Large intestine (tissue), 3 donors: Measurements from ENCODE around the gene VIL1. TPM values are rescaled to one million over a fixed set of nuclear protein-coding genes. Genes with fewer than 3 reads are reported as not detected.

Experiments
- DNase-seq, 2 donors: peaks; one replicate each; pipeline versions ENCODE4 v3.0.0 to v3.0.0-alpha.2; 2013
- H3K27ac ChIP-seq: one replicate; pipeline ENCODE4 v1.5.1; 2013; ENCODE audit warnings: low read length
- H3K27me3 ChIP-seq: 2 replicates; pipeline ENCODE4 v1.6.1; 2013; ENCODE audit warnings: low read length; ENCODE audit not compliant: control insufficient read depth, insufficient read depth
- H3K36me3 ChIP-seq: 2 replicates; pipeline ENCODE4 v1.6.1; 2013; ENCODE audit warnings: low read length; ENCODE audit not compliant: control insufficient read depth, insufficient read depth
- H3K4me1 ChIP-seq: one replicate; pipeline ENCODE4 v1.6.1; 2013; ENCODE audit warnings: low read length; ENCODE audit not compliant: control insufficient read depth, insufficient read depth
- H3K4me3 ChIP-seq: one replicate; pipeline ENCODE4 v1.5.1; 2013; ENCODE audit warnings: low read length
- H3K9me3 ChIP-seq: one replicate; pipeline ENCODE4 v1.6.1; 2013; ENCODE audit warnings: mild to moderate bottlenecking, low read depth, low read length, moderate library complexity; ENCODE audit not compliant: control insufficient read depth
- WGBS: methylation state at CpG from one replicate; pipeline ENCODE4 v1.1.5; 2013; ENCODE audit warnings: low lambda C conversion rate; ENCODE audit not compliant: insufficient coverage; 5-methylcytosine and 5-hydroxymethylcytosine counted together
- polyA plus RNA-seq: library from polyadenylated mRNA; unstranded; fragments of 120-200 nt; gene quantifications from one replicate; pipeline ENCODE4 v1.2.1, GENCODE V29; 2013

VIL1 gene
- polyA plus RNA-seq, 1 donor = 498 TPM

- Histone ChIP-seq H3K9me3 (no peaks in the 10 kb centered on the region), H3K4me1 (peaks cover 28% of the 10 kb centered on the region), H3K4me3 (no peak overlapping the region), H3K36me3 (no peaks in the 10 kb centered on the region), H3K27ac (no peak overlapping the region), H3K27me3 (no peaks in the 10 kb centered on the region)
- no peak for DNase-seq
- no CpG with 5 or more reads among the region's 13 CpGs for WGBS
Measured at GRCh38 chr2:218394298-218395089, 24.4 kb upstream of the VIL1 start.

GRCh38 chr2:218395090-218395444, 23.9 kb upstream of the VIL1 start:
- no CpG with 5 or more reads among the region's 6 CpGs for WGBS
- H3K36me3 ChIP-seq = no peaks in the 10 kb centered on the region
- H3K4me1 ChIP-seq = peaks cover 28% of the 10 kb centered on the region
- no peak overlapping the region for H3K4me3 ChIP-seq
- DNase-seq = no peak
- H3K27ac ChIP-seq = no peak overlapping the region
- peaks cover under 1% of the 10 kb centered on the region for H3K9me3 ChIP-seq
- H3K27me3 ChIP-seq = no peaks in the 10 kb centered on the region

- WGBS = no CpG with 5 or more reads among the region's 16 CpGs
- DNase-seq = no peak
- Histone ChIP-seq H3K27ac (peak overlapping the region; percentile 95), H3K27me3 (no peaks in the 10 kb centered on the region), H3K4me3 (peak overlapping the region; percentile 51), H3K4me1 (peaks cover 28% of the 10 kb centered on the region), H3K9me3 (peaks cover 2% of the 10 kb centered on the region), H3K36me3 (no peaks in the 10 kb centered on the region)
Measured at GRCh38 chr2:218395456-218395825, 23.5 kb upstream of the VIL1 start.

- Histone ChIP-seq H3K36me3 (peaks cover under 1% of the 10 kb centered on the region), H3K27ac (peak overlapping the region; percentile 95), H3K27me3 (no peaks in the 10 kb centered on the region), H3K4me3 (peak overlapping the region; percentile 69), H3K4me1 (peaks cover 28% of the 10 kb centered on the region), H3K9me3 (peaks cover 2% of the 10 kb centered on the region)
- DNase-seq = peak; percentile 96 to 99
- 0% methylated on average over 3 of the region's 57 CpGs for WGBS
Measured at GRCh38 chr2:218395826-218396687, 22.9 kb upstream of the VIL1 start.

- DNase-seq = peak; percentile 80 to 88
- Histone ChIP-seq H3K4me3 (peak overlapping the region; percentile 69), H3K4me1 (peaks cover 35% of the 10 kb centered on the region), H3K36me3 (peaks cover 8% of the 10 kb centered on the region), H3K27ac (peak overlapping the region; percentile 95), H3K27me3 (no peaks in the 10 kb centered on the region), H3K9me3 (peaks cover 2% of the 10 kb centered on the region)
- no CpG with 5 or more reads among the region's 27 CpGs for WGBS
Measured at GRCh38 chr2:218396688-218397462, 22.0 kb upstream of the VIL1 start.

GRCh38 chr2:218397463-218397819, 21.5 kb upstream of the VIL1 start:
- peaks cover 14% of the 10 kb centered on the region for H3K36me3 ChIP-seq
- WGBS = no CpG with 5 or more reads among the region's 12 CpGs
- peak overlapping the region; percentile 69 for H3K4me3 ChIP-seq
- H3K9me3 ChIP-seq = peaks cover 2% of the 10 kb centered on the region
- DNase-seq = no peak
- peaks cover 40% of the 10 kb centered on the region for H3K4me1 ChIP-seq
- H3K27ac ChIP-seq = peak overlapping the region; percentile 95
- no peaks in the 10 kb centered on the region for H3K27me3 ChIP-seq

GRCh38 chr2:218397820-218398436, 21.0 kb upstream of the VIL1 start:
- Histone ChIP-seq H3K4me1 (peaks cover 43% of the 10 kb centered on the region), H3K36me3 (peaks cover 19% of the 10 kb centered on the region), H3K27ac (peak overlapping the region; percentile 95), H3K9me3 (peaks cover 2% of the 10 kb centered on the region), H3K4me3 (peak overlapping the region; percentile 69), H3K27me3 (no peaks in the 10 kb centered on the region)
- peak; percentile 86 to 96 for DNase-seq
- WGBS = no CpG with 5 or more reads among the region's 35 CpGs

GRCh38 chr2:218398437-218399390, 20.2 kb upstream of the VIL1 start:
- WGBS = no CpG with 5 or more reads among the region's 95 CpGs
- H3K36me3 ChIP-seq = peaks cover 27% of the 10 kb centered on the region
- DNase-seq = peak; percentile 89 to 94
- no peaks in the 10 kb centered on the region for H3K27me3 ChIP-seq
- H3K4me1 ChIP-seq = peaks cover 49% of the 10 kb centered on the region
- H3K27ac ChIP-seq = peak overlapping the region; percentile 95
- H3K4me3 ChIP-seq = peak overlapping the region; percentile 69
- H3K9me3 ChIP-seq = peaks cover 2% of the 10 kb centered on the region

GRCh38 chr2:218399391-218400166, 19.3 kb upstream of the VIL1 start, which contains the start of gene CTDSP1:
Gene CTDSP1 (plus strand): TSS chr2:218399868. CDS start chr2:218400091, 223 bp downstream.
- H3K27ac ChIP-seq = peak within 1 kb of the TSS; percentile 97
- peak within 1 kb of the TSS; percentile 96 for H3K4me3 ChIP-seq
- peaks cover 35% of the 10 kb centered on the region for H3K36me3 ChIP-seq
- peaks cover 56% of the 10 kb centered on the region for H3K4me1 ChIP-seq
- no peaks in the 10 kb centered on the region for H3K27me3 ChIP-seq
- H3K9me3 ChIP-seq = peaks cover 2% of the 10 kb centered on the region
- DNase-seq = peak; percentile 97 to 99
- no CpG with 5 or more reads among the region's 78 CpGs for WGBS
